ENCODE measurements around the gene TDP1. TPM values are rescaled to one million over a fixed set of nuclear protein-coding genes. Genes with fewer than 3 reads are reported as not detected.

Gene TDP1
- total and polyA plus RNA-seq, 2 experiments from 2014 or later, result 23.0 to 63.6 TPM

GRCh38 chr14:89983375-89983774 lies 27.6 kb downstream of the TDP1 start (continued):
- TF ChIP-seq ETS1 (IDR thresholded peaks at IDR 0.05) (no peak), ZNF462 (CRISPR knock-in tag; IDR thresholded peaks at IDR 0.05) (no peak), POLR2AphosphoS5 (IDR thresholded peaks at IDR 0.05; ENCODE audit: low read depth) (no peak), ZNF114 (CRISPR knock-in tag; IDR thresholded peaks at IDR 0.05) (no peak)

GRCh38 chr14:89986462-89987160 lies 30.9 kb downstream of the TDP1 start:
- Histone ChIP-seq H3K9me2 (ENCODE audit: insufficient read depth) (no peaks in the 10 kb centered on the region), H3K4me1 (ENCODE audit: insufficient read depth) (peaks cover 34% of the 10 kb centered on the region), H2AFZ (no peak overlapping the region), H3K27ac (ENCODE audit: low read depth) (0 out of 2 replicates have a peak overlapping the region, but pooled peaks have one; percentile 70), H3K36me3 (ENCODE audit: insufficient read depth) (peaks cover 3% of the 10 kb centered on the region), H3K4me3 (0 out of 2 replicates have a peak overlapping the region, but pooled peaks have one; percentile 10), H4K20me1 (replicated peaks; ENCODE audit: insufficient read depth) (no peaks in the 10 kb centered on the region), H3K4me2 (peak overlapping the region; percentile 44), H3K79me2 (replicated peaks; ENCODE audit: insufficient read depth) (no peaks in the 10 kb centered on the region), H3K27me3 (ENCODE audit: insufficient read depth) (no peaks in the 10 kb centered on the region), H3F3A (replicated peaks; ENCODE audit: low read depth) (no peaks in the 10 kb centered on the region)
- peak; percentile 13 for DNase-seq (ENCODE audit: low spot score)
- H3K4me1 Mint-ChIP-seq, result peaks cover 41% of the 10 kb centered on the region
- H3K9me3 Mint-ChIP-seq, result no peaks in the 10 kb centered on the region
- peaks cover 36% of the 10 kb centered on the region for H3K36me3 Mint-ChIP-seq (ENCODE audit: low read depth)
- peak; percentile 54 for ATAC-seq
- H3K27ac Mint-ChIP-seq, result peak overlapping the region; percentile 83
- no peaks in the 10 kb centered on the region for H3K27me3 Mint-ChIP-seq (ENCODE audit: insufficient read depth, low read depth, poor library complexity)
- no peak for TF ChIP-seq CREB1 (CRISPR knock-in tag; IDR thresholded peaks at IDR 0.05; ENCODE audit: low read depth)
- TF ChIP-seq EZH2 (IDR thresholded peaks at IDR 0.05; ENCODE audit: low read depth, unreplicated experiment), result no peak
- TF ChIP-seq ETS1 (IDR thresholded peaks at IDR 0.05), result no peak
- no peak overlapping the region for H3K4me3 Mint-ChIP-seq
